DMS153 treated with DMSO at 0.1 percent for 48 hours (cell line): ENCODE results near the gene CCM2.

Experiments
- DNase-seq: peaks from one replicate; lab custom pipeline; 2025; ENCODE audit not compliant: unreplicated experiment; lab: John Stamatoyannopoulos, UW

CCM2 gene

GRCh38 chr7:44969049-44969700 lies 30.8 kb upstream of the CCM2 start:
- no peak for DNase-seq

- no peak for DNase-seq
Observed at GRCh38 chr7:44969701-44970522, 30.1 kb upstream of the CCM2 start.

GRCh38 chr7:44970523-44971051 lies 29.4 kb upstream of the CCM2 start:
- DNase-seq, result no peak

GRCh38 chr7:44971188-44971901 lies 28.7 kb upstream of the CCM2 start:
- no peak for DNase-seq

GRCh38 chr7:44971902-44972441 lies 28.0 kb upstream of the CCM2 start:
- DNase-seq, result peak; percentile 53

GRCh38 chr7:44972562-44972961 lies 27.4 kb upstream of the CCM2 start:
- DNase-seq, result no peak

- DNase-seq, result no peak
Observed at GRCh38 chr7:44973610-44974401, 26.2 kb upstream of the CCM2 start.

- DNase-seq, result no peak
Observed at GRCh38 chr7:44974549-44974948, 25.5 kb upstream of the CCM2 start.

- no peak for DNase-seq
Observed at GRCh38 chr7:44975331-44976039, 24.5 kb upstream of the CCM2 start.

GRCh38 chr7:44976040-44976745 lies 23.8 kb upstream of the CCM2 start:
- DNase-seq, result no peak

GRCh38 chr7:44976746-44977196 lies 23.2 kb upstream of the CCM2 start:
- DNase-seq, result no peak

- no peak for DNase-seq
Observed at GRCh38 chr7:44977304-44977958, 22.6 kb upstream of the CCM2 start.

GRCh38 chr7:44977959-44978335 lies 22.1 kb upstream of the CCM2 start:
- peak; percentile 80 for DNase-seq

- no peak for DNase-seq
Observed at GRCh38 chr7:44978511-44979366, 21.3 kb upstream of the CCM2 start, which contains the start of gene MYO1G. Gene MYO1G (minus strand): TSS chr7:44979015. CDS start chr7:44978961, 54 bp downstream.

- no peak for DNase-seq
Observed at GRCh38 chr7:44979481-44980392, 20.3 kb upstream of the CCM2 start.

- no peak for DNase-seq
Observed at GRCh38 chr7:44980393-44981034, 19.5 kb upstream of the CCM2 start.
